Measurements from ENCODE around the gene ISY1. TPM values are rescaled to one million over a fixed set of nuclear protein-coding genes. Genes with fewer than 3 reads are reported as not detected.
A peak's percentile ranks its signal among the peaks of the same experiment; 100 is the strongest.
"Not testable (repeated sequence)": the region's sequence is repeated elsewhere in the genome, so short reads cannot be mapped to it uniquely, and the experiment has no call there.

ISY1 gene
- total RNA-seq, 1 donor from 2014 or later, result 21.3 TPM

DNA sequence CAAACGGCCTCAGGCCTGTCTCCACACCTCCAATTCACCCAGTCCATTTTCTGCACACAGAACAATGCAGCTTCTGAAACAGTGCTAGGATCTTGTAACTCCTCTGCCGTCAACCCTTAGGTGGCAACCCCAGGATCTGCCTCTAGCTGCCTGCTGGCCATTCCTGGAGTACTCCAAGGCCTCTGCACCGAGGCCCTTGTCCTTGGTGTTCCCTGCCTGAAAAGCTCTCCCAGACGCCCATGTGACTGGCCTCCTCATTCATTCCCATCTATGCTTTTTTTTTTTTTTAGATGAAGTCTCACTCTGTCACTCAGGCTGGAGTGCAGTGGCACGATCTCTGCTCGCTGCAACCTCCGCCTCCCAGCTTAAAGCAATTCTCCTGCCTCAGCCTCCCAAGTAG, 57.6 kb downstream of the ISY1 start:
- TF ChIP-seq, protein P1, sequence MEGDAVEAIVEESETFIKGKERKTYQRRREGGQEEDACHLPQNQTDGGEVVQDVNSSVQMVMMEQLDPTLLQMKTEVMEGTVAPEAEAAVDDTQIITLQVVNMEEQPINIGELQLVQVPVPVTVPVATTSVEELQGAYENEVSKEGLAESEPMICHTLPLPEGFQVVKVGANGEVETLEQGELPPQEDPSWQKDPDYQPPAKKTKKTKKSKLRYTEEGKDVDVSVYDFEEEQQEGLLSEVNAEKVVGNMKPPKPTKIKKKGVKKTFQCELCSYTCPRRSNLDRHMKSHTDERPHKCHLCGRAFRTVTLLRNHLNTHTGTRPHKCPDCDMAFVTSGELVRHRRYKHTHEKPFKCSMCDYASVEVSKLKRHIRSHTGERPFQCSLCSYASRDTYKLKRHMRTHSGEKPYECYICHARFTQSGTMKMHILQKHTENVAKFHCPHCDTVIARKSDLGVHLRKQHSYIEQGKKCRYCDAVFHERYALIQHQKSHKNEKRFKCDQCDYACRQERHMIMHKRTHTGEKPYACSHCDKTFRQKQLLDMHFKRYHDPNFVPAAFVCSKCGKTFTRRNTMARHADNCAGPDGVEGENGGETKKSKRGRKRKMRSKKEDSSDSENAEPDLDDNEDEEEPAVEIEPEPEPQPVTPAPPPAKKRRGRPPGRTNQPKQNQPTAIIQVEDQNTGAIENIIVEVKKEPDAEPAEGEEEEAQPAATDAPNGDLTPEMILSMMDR (IDR thresholded peaks at IDR 0.05; ENCODE audit: borderline replicate concordance), result no peak
- intact Hi-C loops (cut with micrococcal nuclease), result no loop called here

DNA sequence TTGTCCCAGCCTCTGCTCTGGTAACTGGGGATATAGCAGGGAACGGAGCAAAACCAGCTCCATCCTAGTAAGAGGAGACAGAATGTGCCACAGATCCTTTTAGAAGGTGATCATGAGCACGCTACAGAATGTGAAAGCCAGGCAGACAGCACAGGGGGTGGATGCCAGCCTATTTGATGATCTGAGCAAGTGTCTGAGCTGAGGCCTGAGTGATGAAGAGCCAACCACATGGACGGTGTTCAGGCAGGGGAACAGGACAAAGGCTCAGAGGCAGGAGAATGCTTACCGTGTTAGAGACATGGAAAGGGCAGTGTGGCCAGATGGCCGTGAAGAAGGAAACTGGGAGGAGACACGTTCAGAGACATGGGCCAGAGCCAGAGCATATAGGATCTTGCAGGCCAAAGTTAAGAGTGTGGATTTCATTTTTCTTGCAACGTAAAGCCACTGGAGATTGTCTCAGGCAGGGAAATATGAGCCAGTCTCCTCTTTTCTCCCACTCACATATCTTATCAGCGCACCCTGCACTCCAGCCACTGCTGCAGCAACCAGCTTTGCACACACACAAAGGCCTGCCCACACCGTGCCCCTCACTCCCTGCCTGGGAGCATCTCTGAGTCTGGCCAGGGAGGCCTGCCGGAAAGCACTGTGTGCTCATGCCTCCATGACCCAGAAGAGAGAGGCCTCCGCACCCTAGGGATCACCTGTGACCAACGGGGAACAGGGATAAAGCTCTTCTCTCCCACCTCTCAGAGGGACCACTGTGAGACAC, 59.3 kb downstream of the ISY1 start:
- Histone ChIP-seq H3K27ac (replicated peaks) (peak overlapping the region; percentile 38), H3K9me3 (replicated peaks) (no peaks in the 10 kb centered on the region), H3K36me3 (no peaks in the 10 kb centered on the region), H3K4me1 (peaks cover 25% of the 10 kb centered on the region), H3K4me3 (no peak overlapping the region), H3K27me3 (ENCODE audit: low read depth) (no peaks in the 10 kb centered on the region)
- TF ChIP-seq, protein P1 (IDR thresholded peaks at IDR 0.05; ENCODE audit: borderline replicate concordance), result no peak
- intact Hi-C loops (cut with micrococcal nuclease), result no loop called here
- no peak for DNase-seq

More for the DNA sequence above, 57.6 kb downstream of the ISY1 start:
- peaks cover 3% of the 10 kb centered on the region for H3K36me3 ChIP-seq
- no peak overlapping the region for H3K4me3 ChIP-seq
- no peak overlapping the region for H3K27ac ChIP-seq (replicated peaks)
- peaks cover 30% of the 10 kb centered on the region for H3K4me1 ChIP-seq
- H3K27me3 ChIP-seq (ENCODE audit: low read depth), result no peaks in the 10 kb centered on the region
- no peaks in the 10 kb centered on the region for H3K9me3 ChIP-seq (replicated peaks)
- no peak for DNase-seq

DNA sequence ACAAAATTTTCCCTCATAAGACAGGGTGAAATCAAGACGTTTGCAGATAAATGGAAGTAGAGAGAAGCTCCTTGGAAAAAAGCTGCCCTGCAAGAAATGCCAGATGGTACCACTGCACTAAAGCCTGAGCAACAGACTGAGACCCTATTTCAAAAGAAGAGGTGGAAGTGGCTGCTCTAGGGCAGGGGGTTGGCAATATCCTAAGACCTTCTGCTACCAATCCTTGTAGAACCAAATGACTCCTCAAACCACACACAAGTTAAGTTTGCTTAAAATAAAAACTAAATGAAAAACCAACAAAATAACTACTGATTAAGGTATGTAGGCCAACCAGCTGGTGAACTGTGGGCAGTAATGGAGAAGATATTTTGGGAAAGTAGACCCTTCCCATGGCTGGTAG, 60.6 kb downstream of the ISY1 start:
- Histone ChIP-seq H3K4me3 (no peak overlapping the region), H3K36me3 (no peaks in the 10 kb centered on the region), H3K27ac (replicated peaks) (no peak overlapping the region), H3K9me3 (replicated peaks) (no peaks in the 10 kb centered on the region), H3K27me3 (ENCODE audit: low read depth) (no peaks in the 10 kb centered on the region), H3K4me1 (peaks cover 15% of the 10 kb centered on the region)
- TF ChIP-seq, protein P1 (IDR thresholded peaks at IDR 0.05; ENCODE audit: borderline replicate concordance), result no peak
- no peak for DNase-seq
- intact Hi-C loops (cut with micrococcal nuclease), result no loop called here

DNA sequence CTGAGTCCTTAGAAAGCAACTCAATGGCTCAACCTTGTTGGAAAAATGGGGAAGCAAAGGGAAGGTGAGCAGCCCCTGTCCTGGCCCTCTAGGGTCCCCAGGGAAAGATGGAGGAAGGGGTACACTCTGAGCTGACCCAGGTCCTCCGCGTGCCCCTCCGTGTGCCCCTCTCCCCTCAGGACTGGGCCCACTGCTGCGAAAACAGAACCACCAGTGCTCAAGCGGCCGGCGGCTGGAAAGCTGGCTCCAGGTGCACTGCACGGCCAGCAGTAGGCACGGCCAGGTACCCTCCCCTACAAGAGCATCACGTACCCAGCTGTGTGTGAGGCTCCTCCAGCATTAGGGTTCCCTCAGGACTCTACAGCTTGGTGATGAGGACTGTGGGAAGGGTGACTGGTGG, 65.6 kb downstream of the ISY1 start:
- TF ChIP-seq, protein P1 (IDR thresholded peaks at IDR 0.05; ENCODE audit: borderline replicate concordance), result no peak
- no peak overlapping the region for H3K27ac ChIP-seq (replicated peaks)
- H3K36me3 ChIP-seq, result peaks cover 32% of the 10 kb centered on the region
- H3K4me1 ChIP-seq, result no peaks in the 10 kb centered on the region
- no peak overlapping the region for H3K4me3 ChIP-seq
- intact Hi-C loops (cut with micrococcal nuclease), result no loop called here
- H3K9me3 ChIP-seq (replicated peaks), result no peaks in the 10 kb centered on the region
- no peaks in the 10 kb centered on the region for H3K27me3 ChIP-seq (ENCODE audit: low read depth)
- DNase-seq, result no peak

DNA sequence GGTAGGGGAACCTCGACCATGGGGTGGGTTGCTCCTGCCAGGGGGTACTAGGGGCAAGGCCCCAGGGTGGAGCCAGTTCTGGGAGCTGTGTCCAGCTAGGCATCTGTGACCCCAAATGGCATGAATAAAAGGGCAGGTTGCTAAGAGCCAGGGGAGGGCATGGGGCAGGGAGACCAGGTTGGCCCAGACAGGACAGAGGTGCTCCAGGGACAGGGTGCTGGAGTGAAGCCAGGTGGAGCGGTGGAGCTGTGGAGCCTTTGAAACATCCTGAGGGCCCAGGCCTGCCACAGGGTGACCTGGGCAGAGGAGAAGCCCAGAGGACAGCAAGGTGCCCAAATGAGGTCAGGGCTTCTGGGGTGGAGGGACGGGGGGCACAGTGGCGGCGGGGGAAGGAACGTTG, 72.6 kb downstream of the ISY1 start:
- H3K36me3 ChIP-seq, result peaks cover 19% of the 10 kb centered on the region
- H3K4me1 ChIP-seq, result peaks cover 12% of the 10 kb centered on the region
- H3K4me3 ChIP-seq; intact Hi-C loops (cut with micrococcal nuclease); H3K9me3 ChIP-seq (replicated peaks); H3K27ac ChIP-seq (replicated peaks); DNase-seq; H3K27me3 ChIP-seq (ENCODE audit: low read depth): not testable (repeated sequence)

DNA sequence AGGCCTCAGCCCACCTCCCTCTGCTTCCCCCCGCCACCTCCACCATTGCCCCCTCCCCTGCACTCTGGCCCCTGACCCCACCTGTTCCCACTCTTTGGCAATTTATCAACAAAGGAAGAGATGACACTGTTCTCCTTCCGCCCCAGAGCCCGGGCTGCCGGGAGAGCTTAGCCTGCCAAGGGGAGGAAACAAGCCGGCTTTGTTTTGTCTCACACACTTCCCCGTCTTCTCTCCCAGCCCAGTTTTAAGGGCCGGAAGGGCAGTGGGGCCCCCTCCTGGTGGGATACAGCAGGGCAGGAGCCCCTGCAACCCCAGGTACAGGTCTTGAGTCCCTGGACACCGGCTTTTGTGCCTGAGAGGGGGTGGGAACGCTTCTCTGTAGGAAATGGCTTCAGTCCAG, 73.0 kb downstream of the ISY1 start:
- intact Hi-C loops (cut with micrococcal nuclease); H3K27me3 ChIP-seq (ENCODE audit: low read depth); H3K9me3 ChIP-seq (replicated peaks); H3K4me3 ChIP-seq: not testable (repeated sequence)
- DNase-seq, result peak; percentile 29
- peaks cover 14% of the 10 kb centered on the region for H3K36me3 ChIP-seq
- H3K27ac ChIP-seq (replicated peaks), result peak overlapping the region; percentile 74
- H3K4me1 ChIP-seq, result peaks cover 12% of the 10 kb centered on the region
